ENCODE data around the gene CLK2.
A peak's percentile ranks its signal among the peaks of the same experiment; 100 is the strongest.

The CLK2 gene

GRCh38 chr1:155320661-155321617, 47.6 kb upstream of the CLK2 start, which contains the start of gene RUSC1:
Gene RUSC1 (plus strand): TSS chr1:155320894. CDS start chr1:155321774, 880 bp downstream.
- peak within 1 kb of the TSS; percentile 90 for H2AK5ac ChIP-seq (ENCODE audit: low read depth, low read length)
- peak within 1 kb of the TSS; percentile 16 for H2BK15ac ChIP-seq (ENCODE audit: low read length)
- peak within 1 kb of the TSS; percentile 77 for H3K4me2 ChIP-seq (ENCODE audit: insufficient read depth, low read length, poor library complexity, severe bottlenecking)
- H3K14ac ChIP-seq (ENCODE audit: low read length), result no peak within 1 kb of the TSS
- H2BK120ac ChIP-seq (ENCODE audit: low read depth, low read length), result peak within 1 kb of the TSS; percentile 1
- H3K4me1 ChIP-seq (ENCODE audit: control insufficient read depth in 2 of 2, insufficient read depth in 1 of 2, low read depth in 1 of 2, low read length in 2 of 2), result peaks cover 21 to 22% of the 10 kb centered on the region in 2 donors
- no peaks in the 10 kb centered on the region for H3K27me3 ChIP-seq (ENCODE audit: control insufficient read depth in 3 of 3, insufficient read depth in 3 of 3, low read depth in 1 of 3, low read length in 3 of 3)
- no peak within 1 kb of the TSS for H2BK5ac ChIP-seq (ENCODE audit: low read length)
- H2AFZ ChIP-seq (ENCODE audit: low read length), result no peak within 1 kb of the TSS
- H3K4ac ChIP-seq (ENCODE audit: low read length), result no peak within 1 kb of the TSS
- H3K9me3 ChIP-seq (replicated peaks in 1 of 2; ENCODE audit: control insufficient read depth in 2 of 2, insufficient read depth in 1 of 2, low read depth in 1 of 2, low read length in 2 of 2), result no peaks in the 10 kb centered on the region
- H4K8ac ChIP-seq (ENCODE audit: low read depth, low read length), result no peak within 1 kb of the TSS
- peak within 1 kb of the TSS; percentile 76 to 79 for H3K4me3 ChIP-seq (ENCODE audit: low read length in 2 of 2)
- no peak within 1 kb of the TSS for H2BK12ac ChIP-seq (ENCODE audit: low read length)
- H3K36me3 ChIP-seq (replicated peaks in 1 of 2; ENCODE audit: control insufficient read depth in 2 of 2, insufficient read depth in 2 of 2, low read length in 2 of 2), result peaks cover 33 to 66% of the 10 kb centered on the region in 2 donors
- peaks cover 13% of the 10 kb centered on the region for H3K79me1 ChIP-seq (ENCODE audit: low read depth, low read length)
- H3K18ac ChIP-seq (ENCODE audit: low read length), result peak within 1 kb of the TSS; percentile 91
- H4K91ac ChIP-seq (ENCODE audit: low read depth, low read length, poor library complexity), result no peak within 1 kb of the TSS
- DNase-seq (ENCODE audit: low spot score), result no peak
- H3K9ac ChIP-seq (ENCODE audit: low read depth, low read length, poor library complexity), result peak within 1 kb of the TSS; percentile 86
- peak within 1 kb of the TSS; percentile 93 for H3K23ac ChIP-seq (ENCODE audit: low read depth, low read length, poor library complexity)
- H3K27ac ChIP-seq (replicated peaks; ENCODE audit: low read length), result peak within 1 kb of the TSS; percentile 61
- WGBS, 2 donors (ENCODE audit: extremely low coverage in 2 of 2, insufficient read length in 2 of 2, insufficient replicate concordance in 1 of 2), result no CpG with 5 or more reads among the region's 51 CpGs

GRCh38 chr1:155320252-155320651, 46.9 kb upstream of the CLK2 start:
- H3K14ac ChIP-seq (ENCODE audit: low read length), result no peak overlapping the region
- H2AK5ac ChIP-seq (ENCODE audit: low read depth, low read length), result no peak overlapping the region
- no peak overlapping the region for H3K4ac ChIP-seq (ENCODE audit: low read length)
- H3K27me3 ChIP-seq (ENCODE audit: control insufficient read depth in 3 of 3, insufficient read depth in 3 of 3, low read depth in 1 of 3, low read length in 3 of 3), result no peaks in the 10 kb centered on the region
- H3K4me1 ChIP-seq (ENCODE audit: control insufficient read depth in 2 of 2, insufficient read depth in 1 of 2, low read depth in 1 of 2, low read length in 2 of 2), result peaks cover 17 to 18% of the 10 kb centered on the region in 2 donors
- H3K79me1 ChIP-seq (ENCODE audit: low read depth, low read length), result peaks cover 8% of the 10 kb centered on the region
- H3K4me2 ChIP-seq (ENCODE audit: insufficient read depth, low read length, poor library complexity, severe bottlenecking), result peak overlapping the region; percentile 77
- DNase-seq (ENCODE audit: low spot score), result no peak
- peaks cover 27 to 64% of the 10 kb centered on the region in 2 donors for H3K36me3 ChIP-seq (replicated peaks in 1 of 2; ENCODE audit: control insufficient read depth in 2 of 2, insufficient read depth in 2 of 2, low read length in 2 of 2)
- no peak overlapping the region for H3K9ac ChIP-seq (ENCODE audit: low read depth, low read length, poor library complexity)
- peak overlapping the region; percentile 21 for H3K27ac ChIP-seq (replicated peaks; ENCODE audit: low read length)
- no peak overlapping the region for H3K23ac ChIP-seq (ENCODE audit: low read depth, low read length, poor library complexity)
- no peak overlapping the region for H2BK120ac ChIP-seq (ENCODE audit: low read depth, low read length)
- H4K91ac ChIP-seq (ENCODE audit: low read depth, low read length, poor library complexity), result no peak overlapping the region
- no CpG with 5 or more reads among the region's 11 CpGs for WGBS, 2 donors (ENCODE audit: extremely low coverage in 2 of 2, insufficient read length in 2 of 2, insufficient replicate concordance in 1 of 2)
- H2BK5ac ChIP-seq (ENCODE audit: low read length), result no peak overlapping the region
- H3K4me3 ChIP-seq (ENCODE audit: low read length in 2 of 2), result no peak overlapping the region
- H3K18ac ChIP-seq (ENCODE audit: low read length), result no peak overlapping the region
- no peak overlapping the region for H4K8ac ChIP-seq (ENCODE audit: low read depth, low read length)
- no peak overlapping the region for H2AFZ ChIP-seq (ENCODE audit: low read length)
- no peak overlapping the region for H2BK12ac ChIP-seq (ENCODE audit: low read length)
- H3K9me3 ChIP-seq (replicated peaks in 1 of 2; ENCODE audit: control insufficient read depth in 2 of 2, insufficient read depth in 1 of 2, low read depth in 1 of 2, low read length in 2 of 2), result no peaks in the 10 kb centered on the region
- no peak overlapping the region for H2BK15ac ChIP-seq (ENCODE audit: low read length)

GRCh38 chr1:155319536-155319935, 46.2 kb upstream of the CLK2 start:
- no peak overlapping the region for H2BK15ac ChIP-seq (ENCODE audit: low read length)
- H3K79me1 ChIP-seq (ENCODE audit: low read depth, low read length), result peaks cover 6% of the 10 kb centered on the region
- H3K23ac ChIP-seq (ENCODE audit: low read depth, low read length, poor library complexity), result no peak overlapping the region
- H2AFZ ChIP-seq (ENCODE audit: low read length), result no peak overlapping the region
- no peak overlapping the region for H2AK5ac ChIP-seq (ENCODE audit: low read depth, low read length)
- H3K9me3 ChIP-seq (replicated peaks in 1 of 2; ENCODE audit: control insufficient read depth in 2 of 2, insufficient read depth in 1 of 2, low read depth in 1 of 2, low read length in 2 of 2), result no peaks in the 10 kb centered on the region
- no peak overlapping the region for H2BK5ac ChIP-seq (ENCODE audit: low read length)
- no peak overlapping the region for H3K9ac ChIP-seq (ENCODE audit: low read depth, low read length, poor library complexity)
- H4K91ac ChIP-seq (ENCODE audit: low read depth, low read length, poor library complexity), result no peak overlapping the region
- no peak for DNase-seq (ENCODE audit: low spot score)
- WGBS, 2 donors (ENCODE audit: extremely low coverage in 2 of 2, insufficient read length in 2 of 2, insufficient replicate concordance in 1 of 2), result no CpG with 5 or more reads among the region's 5 CpGs
- no peak overlapping the region for H2BK120ac ChIP-seq (ENCODE audit: low read depth, low read length)
- no peak overlapping the region for H3K14ac ChIP-seq (ENCODE audit: low read length)
- H3K4me2 ChIP-seq (ENCODE audit: insufficient read depth, low read length, poor library complexity, severe bottlenecking), result no peak overlapping the region
- H3K4me1 ChIP-seq (ENCODE audit: control insufficient read depth in 2 of 2, insufficient read depth in 1 of 2, low read depth in 1 of 2, low read length in 2 of 2), result peaks cover 16 to 17% of the 10 kb centered on the region in 2 donors
- peaks cover 31 to 71% of the 10 kb centered on the region in 2 donors for H3K36me3 ChIP-seq (replicated peaks in 1 of 2; ENCODE audit: control insufficient read depth in 2 of 2, insufficient read depth in 2 of 2, low read length in 2 of 2)
- no peak overlapping the region for H2BK12ac ChIP-seq (ENCODE audit: low read length)
- H3K4me3 ChIP-seq (ENCODE audit: low read length in 2 of 2), result peak overlapping the region in 1 of 2 donors; percentile 21
- no peak overlapping the region for H3K4ac ChIP-seq (ENCODE audit: low read length)
- no peaks in the 10 kb centered on the region for H3K27me3 ChIP-seq (ENCODE audit: control insufficient read depth in 3 of 3, insufficient read depth in 3 of 3, low read depth in 1 of 3, low read length in 3 of 3)
- H3K18ac ChIP-seq (ENCODE audit: low read length), result no peak overlapping the region
- no peak overlapping the region for H3K27ac ChIP-seq (replicated peaks; ENCODE audit: low read length)
- H4K8ac ChIP-seq (ENCODE audit: low read depth, low read length), result no peak overlapping the region

- Histone ChIP-seq H3K14ac (ENCODE audit: low read length) (no peak overlapping the region), H3K9ac (ENCODE audit: low read depth, low read length, poor library complexity) (no peak overlapping the region), H2BK15ac (ENCODE audit: low read length) (no peak overlapping the region), H2BK120ac (ENCODE audit: low read depth, low read length) (no peak overlapping the region), H3K9me3 (replicated peaks in 1 of 2; ENCODE audit: control insufficient read depth in 2 of 2, insufficient read depth in 1 of 2, low read depth in 1 of 2, low read length in 2 of 2) (no peaks in the 10 kb centered on the region), H3K36me3 (replicated peaks in 1 of 2; ENCODE audit: control insufficient read depth in 2 of 2, insufficient read depth in 2 of 2, low read length in 2 of 2) (peaks cover 37 to 85% of the 10 kb centered on the region in 2 donors), H3K27me3 (ENCODE audit: control insufficient read depth in 3 of 3, insufficient read depth in 3 of 3, low read depth in 1 of 3, low read length in 3 of 3) (no peaks in the 10 kb centered on the region), H4K91ac (ENCODE audit: low read depth, low read length, poor library complexity) (no peak overlapping the region), H2AK5ac (ENCODE audit: low read depth, low read length) (no peak overlapping the region), H3K4me1 (ENCODE audit: control insufficient read depth in 2 of 2, insufficient read depth in 1 of 2, low read depth in 1 of 2, low read length in 2 of 2) (peaks cover 16 to 17% of the 10 kb centered on the region in 2 donors), H2AFZ (ENCODE audit: low read length) (no peak overlapping the region), H3K18ac (ENCODE audit: low read length) (no peak overlapping the region), H4K8ac (ENCODE audit: low read depth, low read length) (no peak overlapping the region), H3K4me3 (ENCODE audit: low read length in 2 of 2) (no peak overlapping the region), H3K4ac (ENCODE audit: low read length) (no peak overlapping the region), H3K4me2 (ENCODE audit: insufficient read depth, low read length, poor library complexity, severe bottlenecking) (no peak overlapping the region), H3K27ac (replicated peaks; ENCODE audit: low read length) (no peak overlapping the region), H2BK5ac (ENCODE audit: low read length) (no peak overlapping the region), H2BK12ac (ENCODE audit: low read length) (no peak overlapping the region), H3K23ac (ENCODE audit: low read depth, low read length, poor library complexity) (no peak overlapping the region), H3K79me1 (ENCODE audit: low read depth, low read length) (peaks cover 8% of the 10 kb centered on the region)
- no peak for DNase-seq (ENCODE audit: low spot score)
- WGBS, 2 donors (ENCODE audit: extremely low coverage in 2 of 2, insufficient read length in 2 of 2, insufficient replicate concordance in 1 of 2), result no CpG with 5 or more reads among the region's 9 CpGs
These were observed 44.8 kb upstream of the CLK2 start for GRCh38 chr1:155318082-155318481.

All from neuronal stem cell (in vitro differentiated cells).